Measurements from ENCODE around the gene CERS1. TPM values are rescaled to one million over a fixed set of nuclear protein-coding genes. Genes with fewer than 3 reads are reported as not detected.

Gene CERS1
- total and polyA plus RNA-seq, 2 donors (not counting 3 experiments of a cell fraction or from before 2014, with no cell fraction given) = 4.0 to 8.5 TPM

DNA sequence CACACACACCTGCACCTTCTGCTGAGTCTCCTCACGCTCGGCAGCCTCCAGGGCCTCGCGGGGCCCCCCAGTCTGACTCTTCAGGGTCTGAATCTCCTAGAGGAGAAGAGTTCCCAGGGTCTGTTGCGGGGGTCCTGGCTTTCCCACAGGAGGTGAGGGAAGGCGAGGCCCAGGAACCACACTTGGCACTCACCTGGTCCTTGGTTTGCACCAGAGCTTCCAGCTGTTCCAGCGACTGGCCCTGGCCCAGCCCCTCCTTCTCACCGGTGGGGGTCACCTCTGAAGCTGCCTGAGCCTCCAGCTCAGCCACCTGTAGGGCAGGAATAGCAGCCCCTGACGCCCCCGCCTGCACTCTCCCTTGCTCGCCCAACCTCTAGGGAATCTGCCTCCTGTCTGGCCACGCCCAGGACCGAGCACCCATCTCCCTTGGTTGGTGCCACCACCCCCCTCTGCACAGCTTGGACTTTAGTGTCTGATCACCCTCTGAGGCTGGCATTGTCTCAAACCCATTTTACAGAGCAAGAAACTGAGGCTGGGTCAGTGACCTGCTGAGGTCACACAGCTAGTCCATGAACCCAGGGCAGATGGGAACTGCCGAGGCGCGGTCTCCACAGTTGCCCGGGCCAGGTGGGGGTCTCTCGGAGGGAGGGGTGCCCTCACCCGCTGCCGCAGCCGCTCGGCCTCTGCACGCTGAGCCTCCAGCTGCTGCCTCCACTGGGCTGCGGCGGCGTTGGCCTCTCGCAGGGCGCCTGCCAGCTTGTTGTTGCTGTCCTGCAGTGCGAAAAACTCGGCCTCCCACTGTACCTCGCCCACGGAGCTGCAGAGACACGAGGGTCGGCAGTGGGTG lies 35.6 kb upstream of the CERS1 start:
- H3K9me3 ChIP-seq (replicated peaks; ENCODE audit: control insufficient read depth, insufficient read depth, low read length) = no peaks in the 10 kb centered on the region
- H3K9me1 ChIP-seq (replicated peaks; ENCODE audit: control insufficient read depth, extremely low read depth, insufficient read depth, low read length) = no peaks in the 10 kb centered on the region
- TF ChIP-seq POLR2A (IDR thresholded peaks at IDR 0.05; ENCODE audit: low read depth, low read length) = no peak
- TF ChIP-seq EZH2 (IDR thresholded peaks at IDR 0.05; ENCODE audit: borderline replicate concordance, low read depth, low read length, severe bottlenecking) = no peak
- peak; percentile 9 for TF ChIP-seq POLR2AphosphoS5 (IDR thresholded peaks at IDR 0.05; ENCODE audit: insufficient read depth, low read depth, low read length)
- TF ChIP-seq, protein P1, sequence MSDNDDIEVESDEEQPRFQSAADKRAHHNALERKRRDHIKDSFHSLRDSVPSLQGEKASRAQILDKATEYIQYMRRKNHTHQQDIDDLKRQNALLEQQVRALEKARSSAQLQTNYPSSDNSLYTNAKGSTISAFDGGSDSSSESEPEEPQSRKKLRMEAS (IDR thresholded peaks at IDR 0.05; ENCODE audit: insufficient read depth, insufficient read length) = no peak
- dilution Hi-C loops (cut with MboI; ENCODE audit: extremely low pct_ligation_motif_present, low sequenced_read_pairs) (no loop called here), intact Hi-C loops (cut with micrococcal nuclease) (loop anchor here (2.0 kb wide), 1 partner anchor 55 kb away; no protein-coding TSS in a partner anchor)
- H4K20me1 ChIP-seq (replicated peaks; ENCODE audit: control insufficient read depth, extremely low read depth, insufficient read depth, low read length) = no peaks in the 10 kb centered on the region
- H3K9ac ChIP-seq (replicated peaks; ENCODE audit: extremely low read depth, insufficient read depth, low read length) = no peak overlapping the region
- no peaks in the 10 kb centered on the region for H3K4me1 ChIP-seq (ENCODE audit: control insufficient read depth, extremely low read depth, insufficient read depth, low read length)
- H3K27me3 ChIP-seq (ENCODE audit: control insufficient read depth in 2 of 2, insufficient read depth in 2 of 2, low read length in 2 of 2) = no peaks in the 10 kb centered on the region
- no peak for FAIRE-seq
- no peaks in the 10 kb centered on the region for H3K79me2 ChIP-seq (ENCODE audit: control insufficient read depth, insufficient read depth, low read length)
- no peak overlapping the region for H3K27ac ChIP-seq (ENCODE audit: insufficient read depth, low read depth, low read length)
- no peak overlapping the region for H3K4me2 ChIP-seq (ENCODE audit: insufficient read depth, low read length)
- H3K4me3 ChIP-seq (replicated peaks in 1 of 3; ENCODE audit: insufficient read depth in 1 of 3, low read depth in 1 of 3, low read length in 3 of 3) = no peak overlapping the region
- no TSS peak for BruUV-seq (replicated peaks)
- no peak overlapping the region for H2AFZ ChIP-seq (ENCODE audit: low read depth, low read length)
- ChIA-PET POLR2A (interaction anchor here (0.6 to 0.8 kb wide), 2 partner anchors 12 to 55 kb away, joined by 3 to 4 read pairs; partner anchors contain the start of genes COPE and DDX49), CTCF (interaction anchor here (3.9 kb wide), 1 partner anchor 55 kb away, joined by 16 read pairs; no protein-coding TSS in a partner anchor)
- DNase-seq (ENCODE audit: low read depth, low spot score) = no peak
- H3K36me3 ChIP-seq (ENCODE audit: control insufficient read depth in 2 of 2, extremely low read depth in 1 of 2, insufficient read depth in 2 of 2, low read length in 2 of 2) = peaks cover 12 to 45% of the 10 kb centered on the region in 2 experiments

DNA sequence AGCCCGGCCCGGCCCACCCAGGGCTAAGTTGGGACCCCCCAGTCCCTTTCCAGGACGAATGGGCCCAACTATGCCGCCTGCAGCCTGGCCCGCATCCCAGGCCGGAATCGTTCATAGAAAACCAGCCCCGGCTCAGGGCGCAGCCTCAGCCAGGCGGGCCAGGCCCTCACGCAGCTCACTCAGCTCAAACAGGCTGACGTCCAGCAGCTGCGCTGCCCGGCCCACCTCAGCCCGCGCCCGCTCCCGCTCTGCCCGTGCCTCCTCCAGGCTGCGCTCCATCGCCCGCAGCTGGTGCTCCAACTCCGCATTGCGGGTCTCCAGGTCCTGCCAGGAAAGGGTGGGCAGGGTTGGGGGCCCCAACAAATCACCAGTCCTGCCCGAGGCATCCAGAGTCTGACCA lies 33.4 kb upstream of the CERS1 start:
- POLR2A ChIA-PET = interaction anchor here (0.7 kb wide), 1 partner anchor 66 kb away, joined by 7 read pairs; no protein-coding TSS in a partner anchor
- H2AFZ ChIP-seq (ENCODE audit: low read depth, low read length) = no peak overlapping the region
- no peaks in the 10 kb centered on the region for H3K9me1 ChIP-seq (replicated peaks; ENCODE audit: control insufficient read depth, extremely low read depth, insufficient read depth, low read length)
- H3K79me2 ChIP-seq (ENCODE audit: control insufficient read depth, insufficient read depth, low read length) = no peaks in the 10 kb centered on the region
- H3K4me2 ChIP-seq (ENCODE audit: insufficient read depth, low read length) = no peak overlapping the region
- no peaks in the 10 kb centered on the region for H3K27me3 ChIP-seq (ENCODE audit: control insufficient read depth in 2 of 2, insufficient read depth in 2 of 2, low read length in 2 of 2)
- H3K4me3 ChIP-seq (replicated peaks in 1 of 3; ENCODE audit: insufficient read depth in 1 of 3, low read depth in 1 of 3, low read length in 3 of 3) = no peak overlapping the region
- no peaks in the 10 kb centered on the region for H3K4me1 ChIP-seq (ENCODE audit: control insufficient read depth, extremely low read depth, insufficient read depth, low read length)
- no peak overlapping the region for H3K9ac ChIP-seq (replicated peaks; ENCODE audit: extremely low read depth, insufficient read depth, low read length)
- FAIRE-seq (no peak), DNase-seq (ENCODE audit: low read depth, low spot score) (no peak)
- dilution Hi-C loops (cut with MboI; ENCODE audit: extremely low pct_ligation_motif_present, low sequenced_read_pairs) = no loop called here
- peaks cover 12 to 58% of the 10 kb centered on the region in 2 experiments for H3K36me3 ChIP-seq (ENCODE audit: control insufficient read depth in 2 of 2, extremely low read depth in 1 of 2, insufficient read depth in 2 of 2, low read length in 2 of 2)
- no peaks in the 10 kb centered on the region for H3K9me3 ChIP-seq (replicated peaks; ENCODE audit: control insufficient read depth, insufficient read depth, low read length)
- H4K20me1 ChIP-seq (replicated peaks; ENCODE audit: control insufficient read depth, extremely low read depth, insufficient read depth, low read length) = no peaks in the 10 kb centered on the region
- CTCF ChIA-PET = interaction anchor here (3.1 kb wide), 1 partner anchor 58 kb away, joined by 16 read pairs; no protein-coding TSS in a partner anchor
- BruUV-seq (replicated peaks) = no TSS peak
- intact Hi-C loops (cut with micrococcal nuclease) = no loop called here
- TF ChIP-seq POLR2AphosphoS5 (IDR thresholded peaks at IDR 0.05; ENCODE audit: insufficient read depth, low read depth, low read length) (peak; percentile 40), EZH2 (IDR thresholded peaks at IDR 0.05; ENCODE audit: borderline replicate concordance, low read depth, low read length, severe bottlenecking) (no peak)
- no peak overlapping the region for H3K27ac ChIP-seq (ENCODE audit: insufficient read depth, low read depth, low read length)

Measured in endothelial cell of umbilical vein (primary cell).